OCI-LY7 (cell line): ENCODE measurements around the gene PCDH9. TPM values are rescaled to one million over a fixed set of nuclear protein-coding genes. Genes with fewer than 3 reads are reported as not detected.

Experiments
- BruUV-seq: library from RNA; stranded (reverse); fragments of 400-500 nt; replicated peaks from 2 replicates; lab custom pipeline; 2021; lab: Mats Ljungman, UMichigan
- CTCF ChIA-PET: fragments of 300-600 bp; sonication (Branson Sonifier 250); formaldehyde crosslinking; loops from one replicate; lab custom pipeline; 2022; ENCODE audit warnings: antibody characterized with exemption; ENCODE audit not compliant: unreplicated experiment; lab: Charles Lee
- POLR2A ChIA-PET: fragments of 300-600 bp; sonication (Branson Sonifier 250); formaldehyde crosslinking; loops from one replicate; lab custom pipeline; 2022; ENCODE audit warnings: antibody characterized with exemption; lab: Charles Lee
- DNase-seq: peaks from one replicate; pipeline ENCODE4 v3.0.0-alpha.2; 2015; ENCODE audit warnings: low spot score
- H2AFZ ChIP-seq: fragments of 200-600 bp; sonication (generic), shearing (Covaris generic); 2 replicates; pipeline ENCODE4 v1.6.1; 2014; ENCODE audit warnings: mild to moderate bottlenecking, antibody characterized with exemption, low read length, moderate library complexity
- H3K27ac ChIP-seq: fragments of 200-600 bp; sonication (generic); 2 replicates; pipeline ENCODE4 v1.5.1; 2014; ENCODE audit warnings: mixed run types, low read depth, mild to moderate bottlenecking, moderate library complexity, low read length, inconsistent platforms; ENCODE audit not compliant: poor library complexity, severe bottlenecking
- H3K36me3 ChIP-seq: fragments of 200-600 bp; sonication (generic); 2 replicates; pipeline ENCODE4 v1.6.1; 2014; ENCODE audit warnings: mild to moderate bottlenecking, antibody characterized with exemption, low read length, moderate library complexity, mixed read lengths; ENCODE audit not compliant: insufficient read depth
- H3K4me1 ChIP-seq: fragments of 200-600 bp; sonication (generic); 2 replicates; pipeline ENCODE4 v1.5.1; 2014; ENCODE audit warnings: mild to moderate bottlenecking, low read length; ENCODE audit not compliant: insufficient read depth, poor library complexity, severe bottlenecking
- H3K4me2 ChIP-seq: fragments of 200-600 bp; sonication (generic); 2 replicates; pipeline ENCODE4 v1.6.1; 2014; ENCODE audit warnings: mild to moderate bottlenecking, low read length
- H3K4me3 ChIP-seq: fragments of 200-600 bp; sonication (generic); 2 replicates; pipeline ENCODE4 v1.5.1; 2014; ENCODE audit warnings: mild to moderate bottlenecking, low read depth, low read length; ENCODE audit not compliant: poor library complexity, severe bottlenecking
- H3K79me2 ChIP-seq: fragments of 200-600 bp; sonication (generic); 2 replicates; pipeline ENCODE4 v1.6.1; 2016; ENCODE audit warnings: low read depth, mild to moderate bottlenecking, low read length, moderate library complexity, mixed read lengths; ENCODE audit not compliant: insufficient read depth
- H3K9me2 ChIP-seq: fragments of 200-600 bp; sonication (generic); 2 replicates; pipeline ENCODE4 v1.6.1; 2016; ENCODE audit warnings: mild to moderate bottlenecking, low read length, mixed read lengths; ENCODE audit not compliant: insufficient read depth
- H3K9me3 ChIP-seq: fragments of 200-600 bp; sonication (generic); 2 replicates; pipeline ENCODE4 v1.6.1; 2014; ENCODE audit warnings: mild to moderate bottlenecking, mixed run types, low read length, mixed read lengths
- H4K20me1 ChIP-seq: fragments of 200-600 bp; sonication (generic); 2 replicates; pipeline ENCODE4 v1.6.1; 2014; ENCODE audit warnings: mild to moderate bottlenecking, antibody characterized with exemption, low read length, moderate library complexity, mixed read lengths; ENCODE audit not compliant: insufficient read depth
- EZH2phosphoT487 ChIP-seq: fragments of 200-600 bp; sonication (generic); IDR thresholded peaks from 2 replicates; pipeline ENCODE4 v1.6.1; 2018; ENCODE audit warnings: low read depth, borderline replicate concordance, mild to moderate bottlenecking, mixed run types, antibody characterized with exemption, low read length, moderate library complexity, mixed read lengths
- intact Hi-C: fragments of 100-400 bp; cut with micrococcal nuclease; formaldehyde crosslinking; loops from one replicate; pipeline ENCODE4 v1.10.0; 2022; ENCODE audit not compliant: unreplicated experiment
- total RNA-seq, 2 experiments: library from RNA; depleted of rRNA in 1 of 2; stranded (reverse); fragments of >200 nt in 1 of 2; shearing (Covaris generic) in 1 of 2; gene quantifications; 2 replicates each; pipeline ENCODE4 v1.2.3, GENCODE V29; 2014 to 2022
- TF ChIP-seq, protein P1 (sequence below): fragments of 200-600 bp; sonication (generic); conservative IDR thresholded peaks from 2 replicates; pipeline ENCODE4 v1.5.1; 2014; ENCODE audit warnings: mild to moderate bottlenecking, antibody characterized with exemption, low read length, moderate library complexity, mixed read lengths

PCDH9 gene
- total RNA-seq, 2 experiments from 2014 or later = 20.1 to 26.0 TPM

DNA sequence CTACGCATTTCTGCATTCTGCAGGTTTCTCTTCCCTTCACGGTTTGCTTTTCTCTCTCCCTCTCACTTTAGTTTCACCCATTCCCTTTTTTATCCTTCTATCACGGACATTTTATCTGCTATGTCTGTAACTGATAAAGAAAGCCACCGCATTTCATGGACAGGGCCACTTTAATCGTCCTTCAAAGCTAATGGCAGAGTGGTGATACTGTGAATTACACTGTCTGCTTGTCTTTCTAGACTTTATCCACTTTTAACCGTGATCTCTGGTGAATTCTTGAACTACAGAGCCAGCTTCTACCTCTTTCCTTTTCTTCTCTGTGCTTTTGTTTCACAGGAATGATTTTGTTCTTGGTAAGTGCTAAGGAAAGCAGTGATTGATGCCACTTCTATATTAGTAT, 760.4 kb downstream of the PCDH9 start:
- ChIA-PET CTCF (interaction anchor here (1.0 kb wide), 1 partner anchor 22 kb away, joined by 4 read pairs; no protein-coding TSS in a partner anchor), POLR2A (interaction anchor here (0.7 to 3.1 kb wide), 5 partner anchors 9 to 190 kb away, joined by 3 to 11 read pairs (median 3); no protein-coding TSS in a partner anchor)
- H3K36me3 ChIP-seq = no peaks in the 10 kb centered on the region
- TF ChIP-seq, protein P1, sequence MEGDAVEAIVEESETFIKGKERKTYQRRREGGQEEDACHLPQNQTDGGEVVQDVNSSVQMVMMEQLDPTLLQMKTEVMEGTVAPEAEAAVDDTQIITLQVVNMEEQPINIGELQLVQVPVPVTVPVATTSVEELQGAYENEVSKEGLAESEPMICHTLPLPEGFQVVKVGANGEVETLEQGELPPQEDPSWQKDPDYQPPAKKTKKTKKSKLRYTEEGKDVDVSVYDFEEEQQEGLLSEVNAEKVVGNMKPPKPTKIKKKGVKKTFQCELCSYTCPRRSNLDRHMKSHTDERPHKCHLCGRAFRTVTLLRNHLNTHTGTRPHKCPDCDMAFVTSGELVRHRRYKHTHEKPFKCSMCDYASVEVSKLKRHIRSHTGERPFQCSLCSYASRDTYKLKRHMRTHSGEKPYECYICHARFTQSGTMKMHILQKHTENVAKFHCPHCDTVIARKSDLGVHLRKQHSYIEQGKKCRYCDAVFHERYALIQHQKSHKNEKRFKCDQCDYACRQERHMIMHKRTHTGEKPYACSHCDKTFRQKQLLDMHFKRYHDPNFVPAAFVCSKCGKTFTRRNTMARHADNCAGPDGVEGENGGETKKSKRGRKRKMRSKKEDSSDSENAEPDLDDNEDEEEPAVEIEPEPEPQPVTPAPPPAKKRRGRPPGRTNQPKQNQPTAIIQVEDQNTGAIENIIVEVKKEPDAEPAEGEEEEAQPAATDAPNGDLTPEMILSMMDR = no peak
- TF ChIP-seq EZH2phosphoT487 = no peak
- H3K9me3 ChIP-seq = 0 out of 2 replicates have a peak, but pooled peaks cover 5% of the 10 kb centered on the region
- H3K27ac ChIP-seq = no peak overlapping the region
- no TSS peak for BruUV-seq
- intact Hi-C loops = no loop called here
- H3K9me2 ChIP-seq = no peaks in the 10 kb centered on the region
- H2AFZ ChIP-seq = peak overlapping the region; percentile 58
- no peak overlapping the region for H3K4me2 ChIP-seq
- no peaks in the 10 kb centered on the region for H4K20me1 ChIP-seq
- H3K4me3 ChIP-seq = no peak overlapping the region
- peaks cover 9% of the 10 kb centered on the region for H3K4me1 ChIP-seq
- DNase-seq = no peak
- H3K79me2 ChIP-seq = no peaks in the 10 kb centered on the region

DNA sequence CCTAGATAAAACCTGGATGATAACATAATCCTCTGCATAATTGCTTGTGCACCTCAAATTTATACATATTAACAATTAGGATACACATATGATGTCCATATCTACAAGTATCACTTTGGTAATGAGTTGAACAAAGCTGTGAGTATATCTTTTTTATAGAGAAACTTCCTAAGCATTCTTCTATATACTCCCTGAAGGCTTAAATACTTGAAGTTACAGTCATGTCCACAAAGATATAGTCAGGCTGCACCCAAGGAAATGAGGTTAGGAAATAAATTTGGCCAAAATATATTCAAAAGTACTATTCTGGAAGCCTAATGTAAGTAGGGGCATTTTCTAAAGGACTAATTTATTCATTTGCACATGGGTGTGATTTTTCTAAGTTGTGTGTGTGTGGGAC, 761.5 kb downstream of the PCDH9 start:
- intact Hi-C loops = no loop called here
- H3K79me2 ChIP-seq = no peaks in the 10 kb centered on the region

DNA sequence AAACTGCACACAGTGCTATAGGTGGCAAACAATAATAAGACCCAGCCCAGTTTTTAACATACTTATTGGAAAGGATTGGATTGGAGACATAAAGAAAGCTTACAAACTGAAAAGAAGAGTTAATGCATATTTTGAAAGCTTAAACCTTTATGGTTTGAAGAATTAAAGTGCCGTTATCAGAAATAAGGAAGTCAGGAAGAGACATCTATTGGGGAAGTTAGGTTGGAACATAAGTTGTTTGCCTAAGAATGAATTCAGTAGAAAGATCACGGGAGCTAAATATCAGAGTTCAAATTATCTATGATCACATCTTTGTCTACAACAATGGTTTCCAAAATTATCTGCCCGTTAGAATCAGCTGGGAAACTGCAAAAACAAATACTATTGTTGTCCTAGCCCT, 767.9 kb downstream of the PCDH9 start:
- BruUV-seq = no TSS peak
- Histone ChIP-seq H3K9me3 (0 out of 2 replicates have a peak, but pooled peaks cover 13% of the 10 kb centered on the region), H3K4me3 (no peak overlapping the region), H3K27ac (no peak overlapping the region), H4K20me1 (no peaks in the 10 kb centered on the region), H3K79me2 (no peaks in the 10 kb centered on the region), H2AFZ (peak overlapping the region; percentile 27; the same call in 1 of the 2 replicates), H3K36me3 (no peaks in the 10 kb centered on the region), H3K4me1 (peaks cover 9% of the 10 kb centered on the region), H3K4me2 (no peak overlapping the region), H3K9me2 (no peaks in the 10 kb centered on the region)
- ChIA-PET CTCF (no interaction called here), POLR2A (interaction anchor here (0.7 to 1.6 kb wide), 11 partner anchors 9 to 98 kb away, joined by 3 to 5 read pairs (median 3); no protein-coding TSS in a partner anchor)
- no peak for DNase-seq
- no peak for TF ChIP-seq EZH2phosphoT487
- TF ChIP-seq, protein P1 = no peak
- intact Hi-C loops = no loop called here

More for the DNA sequence above, 761.5 kb downstream of the PCDH9 start:
- H3K36me3 ChIP-seq = no peaks in the 10 kb centered on the region
- no peak for DNase-seq
- no peak for TF ChIP-seq EZH2phosphoT487
- peaks cover 9% of the 10 kb centered on the region for H3K4me1 ChIP-seq
- no peak overlapping the region for H3K4me3 ChIP-seq
- H2AFZ ChIP-seq = no peak overlapping the region
- CTCF ChIA-PET = no interaction called here
- no TSS peak for BruUV-seq
- POLR2A ChIA-PET = interaction anchor here (0.6 to 3.1 kb wide), 3 partner anchors 9 to 763 kb away, joined by 3 to 11 read pairs (median 8); no protein-coding TSS in a partner anchor
- no peak overlapping the region for H3K4me2 ChIP-seq
- H3K9me2 ChIP-seq = no peaks in the 10 kb centered on the region
- 0 out of 2 replicates have a peak, but pooled peaks cover 5% of the 10 kb centered on the region for H3K9me3 ChIP-seq
- no peak overlapping the region for H3K27ac ChIP-seq
- no peaks in the 10 kb centered on the region for H4K20me1 ChIP-seq
